Mesendoderm (in vitro differentiated cells): ENCODE results near the gene B4GALT6.

Experiments
- DNase-seq: peaks from one replicate; pipeline ENCODE4 v3.0.0; 2013
- H2AK5ac ChIP-seq: 2 replicates; pipeline ENCODE4 v1.6.1; 2013; ENCODE audit warnings: low read length, inconsistent platforms
- H2BK120ac ChIP-seq: 2 replicates; pipeline ENCODE4 v1.6.1; 2013; ENCODE audit warnings: low read depth, mild to moderate bottlenecking, low read length, moderate library complexity, mixed read lengths
- H2BK15ac ChIP-seq: replicated peaks from 2 replicates; pipeline ENCODE4 v1.6.1; 2013; ENCODE audit warnings: low read depth, mild to moderate bottlenecking, moderate library complexity
- H2BK5ac ChIP-seq: 2 replicates; pipeline ENCODE4 v1.6.1; 2013; ENCODE audit warnings: low read length, inconsistent platforms
- H3K18ac ChIP-seq: 2 replicates; pipeline ENCODE4 v1.6.1; 2013; ENCODE audit warnings: mild to moderate bottlenecking, low read length, mixed read lengths
- H3K23ac ChIP-seq: one replicate; pipeline ENCODE4 v1.6.1; 2013; ENCODE audit warnings: low read length
- H3K27ac ChIP-seq: 2 replicates; pipeline ENCODE4 v1.5.1; 2013; ENCODE audit warnings: low read depth, mild to moderate bottlenecking, inconsistent platforms, low read length, moderate library complexity
- H3K27me3 ChIP-seq: 2 replicates; pipeline ENCODE4 v1.6.1; 2013; ENCODE audit warnings: low read length, control low read depth, mild to moderate bottlenecking, inconsistent platforms; ENCODE audit not compliant: insufficient read depth, poor library complexity
- H3K36me3 ChIP-seq: 2 replicates; pipeline ENCODE4 v1.6.1; 2013; ENCODE audit warnings: low read length, inconsistent platforms; ENCODE audit not compliant: control insufficient read depth, insufficient read depth
- H3K4ac ChIP-seq: one replicate; pipeline ENCODE4 v1.6.1; 2013; ENCODE audit warnings: low read depth, mild to moderate bottlenecking, low read length, moderate library complexity
- H3K4me1 ChIP-seq: 2 replicates; pipeline ENCODE4 v1.6.1; 2013; ENCODE audit warnings: low read depth, low read length, inconsistent platforms; ENCODE audit not compliant: control insufficient read depth
- H3K4me2 ChIP-seq: 2 replicates; pipeline ENCODE4 v1.6.1; 2013; ENCODE audit warnings: low read length
- H3K4me3 ChIP-seq: 2 replicates; pipeline ENCODE4 v1.5.1; 2013; ENCODE audit warnings: mild to moderate bottlenecking, low read length
- H3K56ac ChIP-seq: one replicate; pipeline ENCODE4 v1.6.1; 2013; ENCODE audit warnings: low read length
- H3K79me1 ChIP-seq: 2 replicates; pipeline ENCODE4 v1.6.1; 2013; ENCODE audit warnings: low read length, inconsistent platforms
- H3K79me2 ChIP-seq: 2 replicates; pipeline ENCODE4 v1.6.1; 2013; ENCODE audit warnings: mild to moderate bottlenecking, low read length; ENCODE audit not compliant: control insufficient read depth, insufficient read depth
- H3K9ac ChIP-seq: 2 replicates; pipeline ENCODE4 v1.6.1; 2013; ENCODE audit warnings: low read length, inconsistent platforms
- H4K5ac ChIP-seq: one replicate; pipeline ENCODE4 v1.6.1; 2013; ENCODE audit warnings: low read length
- H4K8ac ChIP-seq: one replicate; pipeline ENCODE4 v1.6.1; 2013; ENCODE audit warnings: low read depth, mild to moderate bottlenecking, control low read depth, low read length, moderate library complexity
- WGBS: extraction: QIAGEN DNeasy Blood & Tissue Kit; methylation state at CpG from one replicate; pipeline ENCODE4 v1.1.7; 2013; ENCODE audit warnings: low lambda C conversion rate, missing lambda C conversion rate; ENCODE audit not compliant: insufficient coverage; ENCODE audit errors: extremely low coverage; 5-methylcytosine and 5-hydroxymethylcytosine counted together

B4GALT6 gene

DNA sequence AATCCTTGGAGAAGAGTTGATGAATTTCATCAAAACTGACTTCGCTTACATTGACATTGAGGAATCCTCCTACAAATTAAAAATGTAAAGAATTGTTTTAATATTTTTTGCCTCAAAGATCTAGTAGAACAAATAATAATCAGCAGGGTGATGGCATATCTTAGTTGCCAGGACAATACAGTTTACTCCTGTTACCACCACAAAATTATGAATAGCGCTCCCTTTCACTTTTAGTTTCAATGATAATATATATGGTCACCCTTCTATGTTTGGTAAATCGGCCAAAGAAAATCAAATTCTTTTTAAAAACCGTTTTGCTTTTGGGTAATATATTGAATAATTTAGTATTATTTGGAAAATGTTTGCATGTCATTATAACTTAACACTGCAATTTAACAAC, 39.0 kb downstream of the B4GALT6 start:
- Histone ChIP-seq H4K5ac (no peak overlapping the region), H3K79me2 (no peaks in the 10 kb centered on the region), H2AK5ac (no peak overlapping the region), H3K79me1 (peaks cover 2% of the 10 kb centered on the region), H3K56ac (no peak overlapping the region), H3K4ac (no peak overlapping the region), H2BK5ac (no peak overlapping the region), H4K8ac (no peak overlapping the region), H3K27me3 (no peaks in the 10 kb centered on the region), H3K9ac (no peak overlapping the region), H3K23ac (no peak overlapping the region), H2BK120ac (no peak overlapping the region), H3K4me2 (no peak overlapping the region), H3K4me1 (peaks cover 9% of the 10 kb centered on the region), H3K18ac (no peak overlapping the region), H2BK15ac (no peak overlapping the region), H3K27ac (no peak overlapping the region), H3K36me3 (no peaks in the 10 kb centered on the region), H3K4me3 (no peak overlapping the region)
- no CpG with 5 or more reads among the region's 4 CpGs for WGBS
- no peak for DNase-seq

DNA sequence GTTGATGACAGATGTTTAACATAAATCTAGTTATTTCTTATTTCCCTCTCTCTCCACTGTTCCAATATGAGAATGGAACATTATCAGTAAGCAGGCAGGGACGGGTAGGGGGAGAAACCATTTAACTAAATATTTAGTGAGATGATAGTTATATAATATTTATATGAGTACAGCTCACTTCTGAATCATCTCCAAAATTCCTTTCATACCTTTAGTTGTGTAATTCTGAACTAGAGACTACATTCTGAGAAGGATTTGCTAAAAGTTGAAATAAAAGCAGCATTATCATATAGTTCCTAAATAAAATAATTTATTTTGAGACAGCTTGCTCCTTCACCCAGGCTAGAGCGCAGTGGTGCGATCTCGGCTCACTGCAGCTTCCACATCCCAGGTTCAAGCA, 41.4 kb downstream of the B4GALT6 start:
- no peak overlapping the region for H4K8ac ChIP-seq
- no peak overlapping the region for H2BK15ac ChIP-seq
- H3K79me2 ChIP-seq = no peaks in the 10 kb centered on the region
- H4K5ac ChIP-seq = no peak overlapping the region
- no peak overlapping the region for H3K4me2 ChIP-seq
- WGBS = no CpG with 5 or more reads among the region's 4 CpGs
- no peak overlapping the region for H3K4ac ChIP-seq
- no peak overlapping the region for H3K4me3 ChIP-seq
- H3K27me3 ChIP-seq = no peaks in the 10 kb centered on the region
- H3K23ac ChIP-seq = no peak overlapping the region
- H2BK5ac ChIP-seq = no peak overlapping the region
- no peak overlapping the region for H2BK120ac ChIP-seq
- no peak overlapping the region for H3K56ac ChIP-seq
- no peak overlapping the region for H3K9ac ChIP-seq
- H3K4me1 ChIP-seq = peaks cover 7% of the 10 kb centered on the region
- H3K36me3 ChIP-seq = no peaks in the 10 kb centered on the region
- H2AK5ac ChIP-seq = no peak overlapping the region
- H3K79me1 ChIP-seq = peaks cover 2% of the 10 kb centered on the region
- no peak for DNase-seq
- no peak overlapping the region for H3K27ac ChIP-seq
- no peak overlapping the region for H3K18ac ChIP-seq

DNA sequence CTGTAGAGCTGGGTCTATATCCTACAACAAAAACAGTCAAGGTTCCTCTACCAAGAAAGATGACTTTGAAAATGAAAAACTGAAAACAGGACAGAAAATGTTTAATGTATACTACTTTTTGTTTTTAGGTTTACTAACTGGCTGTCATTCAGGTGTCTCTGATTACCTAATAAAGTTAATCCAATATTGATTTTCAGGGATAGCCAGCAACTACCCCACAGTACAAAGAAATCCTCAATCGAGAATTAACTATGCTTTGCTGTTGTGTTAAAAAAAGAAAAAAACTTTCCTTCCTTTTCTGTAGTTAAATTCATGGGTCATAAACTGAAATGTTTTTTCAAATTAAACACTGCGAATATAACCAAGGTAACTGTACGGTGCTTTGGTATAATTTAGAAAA, 46.9 kb downstream of the B4GALT6 start:
- H3K18ac ChIP-seq = no peak overlapping the region
- H2AK5ac ChIP-seq = no peak overlapping the region
- H3K79me1 ChIP-seq = no peaks in the 10 kb centered on the region
- H3K4me1 ChIP-seq = no peaks in the 10 kb centered on the region
- no peak overlapping the region for H3K56ac ChIP-seq
- no peaks in the 10 kb centered on the region for H3K79me2 ChIP-seq
- H4K8ac ChIP-seq = no peak overlapping the region
- no peak overlapping the region for H3K23ac ChIP-seq
- H3K36me3 ChIP-seq = no peaks in the 10 kb centered on the region
- DNase-seq = no peak
- no peak overlapping the region for H3K4ac ChIP-seq
- no peak overlapping the region for H3K4me3 ChIP-seq
- no CpG with 5 or more reads among the region's 3 CpGs for WGBS
- H2BK15ac ChIP-seq = no peak overlapping the region
- no peak overlapping the region for H2BK5ac ChIP-seq
- no peak overlapping the region for H2BK120ac ChIP-seq
- no peak overlapping the region for H4K5ac ChIP-seq
- H3K27ac ChIP-seq = no peak overlapping the region
- H3K9ac ChIP-seq = no peak overlapping the region
- H3K4me2 ChIP-seq = no peak overlapping the region
- no peaks in the 10 kb centered on the region for H3K27me3 ChIP-seq

DNA sequence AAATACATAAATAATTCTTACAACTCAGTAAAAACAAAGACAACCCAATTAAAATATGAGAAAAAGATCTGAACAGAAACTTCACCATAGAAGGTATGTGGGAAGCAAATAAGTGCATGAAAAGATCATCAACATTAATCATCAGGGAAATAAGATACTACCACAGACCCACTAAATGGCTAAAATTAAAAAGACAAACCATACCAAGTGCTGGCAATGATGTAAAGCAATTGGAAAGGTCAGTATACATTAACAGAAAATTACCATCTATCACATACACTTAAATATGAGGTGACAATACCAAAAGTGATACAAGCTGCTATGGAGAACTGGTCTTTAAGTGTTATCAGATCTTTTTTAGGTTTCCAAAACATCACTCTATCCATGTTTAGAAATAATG, 48.0 kb downstream of the B4GALT6 start:
- Histone ChIP-seq H3K27me3 (no peaks in the 10 kb centered on the region), H3K4ac (no peak overlapping the region), H2AK5ac (no peak overlapping the region), H2BK15ac (no peak overlapping the region), H3K18ac (no peak overlapping the region), H4K5ac (no peak overlapping the region), H3K36me3 (no peaks in the 10 kb centered on the region), H3K4me3 (no peak overlapping the region), H3K79me1 (no peaks in the 10 kb centered on the region), H4K8ac (no peak overlapping the region), H2BK5ac (no peak overlapping the region), H2BK120ac (no peak overlapping the region), H3K9ac (no peak overlapping the region), H3K4me2 (no peak overlapping the region), H3K4me1 (no peaks in the 10 kb centered on the region), H3K23ac (no peak overlapping the region), H3K56ac (no peak overlapping the region), H3K27ac (no peak overlapping the region), H3K79me2 (no peaks in the 10 kb centered on the region)
- no peak for DNase-seq

DNA sequence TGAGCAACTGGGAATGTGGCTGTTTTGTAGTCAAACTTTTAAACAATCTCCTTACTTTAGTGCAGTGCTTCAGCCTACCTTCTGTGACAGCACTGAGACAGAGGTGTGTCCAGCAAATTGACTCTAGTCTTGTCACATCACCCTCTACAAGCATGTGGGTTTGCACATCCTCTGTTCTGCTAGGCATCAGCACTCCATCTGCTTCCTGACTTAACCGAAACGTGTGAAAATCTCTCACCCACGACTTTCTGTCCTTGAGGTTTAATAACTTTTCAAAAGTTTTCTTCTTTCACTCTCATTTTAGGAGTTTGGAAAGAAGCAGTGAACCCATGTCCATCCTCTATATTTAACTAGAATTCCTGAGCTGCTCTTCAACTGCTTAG, 50.1 kb downstream of the B4GALT6 start:
- no peak overlapping the region for H3K23ac ChIP-seq
- no peak overlapping the region for H3K18ac ChIP-seq
- H3K27ac ChIP-seq = no peak overlapping the region
- no peaks in the 10 kb centered on the region for H3K4me1 ChIP-seq
- H3K4me3 ChIP-seq = no peak overlapping the region
- H2BK15ac ChIP-seq = no peak overlapping the region
- H3K9ac ChIP-seq = no peak overlapping the region
- no peak overlapping the region for H2BK5ac ChIP-seq
- H3K27me3 ChIP-seq = no peaks in the 10 kb centered on the region
- WGBS = no CpG with 5 or more reads among the region's 3 CpGs
- H3K79me1 ChIP-seq = no peaks in the 10 kb centered on the region
- H2AK5ac ChIP-seq = no peak overlapping the region
- H3K4ac ChIP-seq = no peak overlapping the region
- H4K5ac ChIP-seq = no peak overlapping the region
- H3K79me2 ChIP-seq = no peaks in the 10 kb centered on the region
- no peaks in the 10 kb centered on the region for H3K36me3 ChIP-seq
- DNase-seq = no peak
- H3K4me2 ChIP-seq = no peak overlapping the region
- H2BK120ac ChIP-seq = no peak overlapping the region
- H4K8ac ChIP-seq = no peak overlapping the region
- no peak overlapping the region for H3K56ac ChIP-seq

DNA sequence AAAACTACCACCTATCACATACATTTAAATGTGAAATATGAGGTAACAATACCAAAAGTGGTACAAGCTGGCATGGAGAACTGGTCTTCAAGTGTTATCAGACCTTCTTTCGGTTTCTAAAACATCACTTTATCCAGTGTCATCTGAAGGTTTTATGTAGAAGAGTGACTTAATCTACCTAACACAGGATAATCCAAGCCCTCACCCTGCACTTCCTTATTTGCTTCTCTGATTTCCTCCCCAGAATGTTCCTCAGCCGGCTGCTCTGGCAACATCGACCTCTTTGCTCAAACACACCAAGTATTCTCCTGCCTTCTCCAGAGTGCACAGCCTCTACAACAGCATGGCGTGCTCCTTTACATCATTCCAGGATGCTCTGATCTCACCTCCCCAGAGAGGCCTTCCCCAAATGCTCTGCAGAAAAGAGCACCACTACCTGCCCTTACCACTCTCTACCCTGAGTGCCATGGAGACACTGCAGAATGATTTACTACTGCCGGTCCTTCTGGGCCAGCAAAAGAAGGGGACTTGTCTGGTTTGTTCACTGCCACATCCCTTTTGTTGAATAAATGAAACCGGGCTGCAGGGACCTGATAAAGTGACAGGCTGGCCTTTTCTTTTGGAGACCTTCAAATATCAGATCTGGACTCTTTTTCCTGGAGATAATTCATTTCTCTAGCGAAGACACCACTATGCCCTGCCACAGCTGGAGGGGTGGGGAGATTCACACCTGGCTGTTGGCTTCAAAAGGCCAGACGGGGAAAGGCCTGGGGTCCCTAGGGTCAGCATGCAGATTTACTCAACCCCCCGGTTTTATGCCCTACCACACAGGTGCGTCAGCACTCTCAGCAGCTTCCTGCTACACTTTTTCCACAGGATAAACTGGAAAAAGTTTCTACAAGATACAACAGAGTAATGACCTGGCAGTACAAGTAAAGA, 50.7 kb downstream of the B4GALT6 start:
- Histone ChIP-seq H4K5ac (no peak overlapping the region), H3K56ac (no peak overlapping the region), H3K4me2 (no peak overlapping the region), H3K79me1 (no peaks in the 10 kb centered on the region), H3K4me3 (no peak overlapping the region), H3K4me1 (no peaks in the 10 kb centered on the region), H2BK15ac (no peak overlapping the region), H3K18ac (no peak overlapping the region), H2BK5ac (no peak overlapping the region), H3K4ac (no peak overlapping the region), H3K36me3 (no peaks in the 10 kb centered on the region), H3K27ac (no peak overlapping the region), H2AK5ac (no peak overlapping the region), H2BK120ac (no peak overlapping the region), H4K8ac (no peak overlapping the region), H3K79me2 (no peaks in the 10 kb centered on the region), H3K27me3 (no peaks in the 10 kb centered on the region), H3K23ac (no peak overlapping the region), H3K9ac (no peak overlapping the region)
- WGBS = no CpG with 5 or more reads among the region's 10 CpGs
- no peak for DNase-seq
